Measurements from ENCODE around the gene GPR132.
"Not testable (repeated sequence)": the region's sequence is repeated elsewhere in the genome, so short reads cannot be mapped to it uniquely, and the experiment has no call there.

The GPR132 gene

GRCh38 chr14:105034315-105035039, 30.8 kb downstream of the GPR132 start:
- no peak for DNase-seq

- DNase-seq: not testable (repeated sequence)
These were observed 31.8 kb downstream of the GPR132 start for GRCh38 chr14:105033412-105033900.

GRCh38 chr14:105032451-105032901, 32.8 kb downstream of the GPR132 start:
- DNase-seq: not testable (repeated sequence)

GRCh38 chr14:105030836-105031396, 34.3 kb downstream of the GPR132 start:
- no peak for DNase-seq

- DNase-seq: no peak
These were observed 35.0 kb downstream of the GPR132 start for GRCh38 chr14:105030194-105030593.

GRCh38 chr14:105029402-105029801, 35.8 kb downstream of the GPR132 start:
- DNase-seq: no peak

GRCh38 chr14:105028251-105028927, 36.8 kb downstream of the GPR132 start:
- DNase-seq: no peak

GRCh38 chr14:105027718-105028117, 37.5 kb downstream of the GPR132 start:
- DNase-seq: not testable (repeated sequence)

- no peak for DNase-seq
These were observed 38.2 kb downstream of the GPR132 start for GRCh38 chr14:105026802-105027563.

GRCh38 chr14:105026033-105026785, 39.0 kb downstream of the GPR132 start:
- DNase-seq: no peak

- no peak for DNase-seq
These were observed 39.8 kb downstream of the GPR132 start for GRCh38 chr14:105025429-105025828.

GRCh38 chr14:105023791-105024480, 41.3 kb downstream of the GPR132 start:
- no peak for DNase-seq

- DNase-seq: no peak
These were observed 42.1 kb downstream of the GPR132 start for GRCh38 chr14:105023144-105023543.

GRCh38 chr14:105022276-105022670, 43.0 kb downstream of the GPR132 start:
- DNase-seq: no peak

- peak; percentile 23 for DNase-seq
These were observed 43.5 kb downstream of the GPR132 start for GRCh38 chr14:105021656-105022275.

GRCh38 chr14:105020815-105021655, 44.2 kb downstream of the GPR132 start, which contains the start of gene CDCA4:
CDCA4 (minus strand) TSS chr14:105021083; CDS start chr14:105011929, 9,154 bp downstream.
- DNase-seq: peak; percentile 97

GRCh38 chr14:105019861-105020814, 45.1 kb downstream of the GPR132 start:
- peak; percentile 54 for DNase-seq

- no peak for DNase-seq
These were observed 46.8 kb downstream of the GPR132 start for GRCh38 chr14:105018414-105018813.

GRCh38 chr14:105015905-105016304, 49.3 kb downstream of the GPR132 start:
- DNase-seq: no peak
